Measurements from ENCODE around the gene TCF23. TPM values are rescaled to one million over a fixed set of nuclear protein-coding genes. Genes with fewer than 3 reads are reported as not detected.

TCF23 gene
- total and polyA plus RNA-seq, 8 donors = 0.03 to 0.19 (median 0.04) TPM; not detected in 4

GRCh38 chr2:27178469-27178868 lies 29.7 kb downstream of the TCF23 start:
- Histone ChIP-seq H3K27me3 (peaks cover 0 to 6% (median 0%) of the 10 kb centered on the region in 4 donors), H3K27ac (no peak overlapping the region), H3K9me3 (no peaks in the 10 kb centered on the region), H3K36me3 (no peaks in the 10 kb centered on the region), H3K4me3 (no peak overlapping the region), H3K4me1 (no peaks in the 10 kb centered on the region)
- 77 to 88% methylated on average over 3 of the region's 3 CpGs for WGBS, 2 donors
- no peak for TF ChIP-seq CTCF (IDR thresholded peaks at IDR 0.05)
- FAIRE-seq (no peak), ATAC-seq (no peak), DNase-seq (no peak)
- intact Hi-C loops (cut with DNase I) = no loop called here

GRCh38 chr2:27179344-27180000 lies 30.7 kb downstream of the TCF23 start:
- no peaks in the 10 kb centered on the region for H3K9me3 ChIP-seq
- DNase-seq (no peak), FAIRE-seq (no peak), ATAC-seq (no peak)
- H3K27ac ChIP-seq = no peak overlapping the region
- WGBS, 2 donors = 32 to 38% methylated on average over 3 of the region's 3 CpGs
- peaks cover 0 to 6% (median 0%) of the 10 kb centered on the region in 4 donors for H3K27me3 ChIP-seq
- no peak for TF ChIP-seq CTCF (IDR thresholded peaks at IDR 0.05)
- no peaks in the 10 kb centered on the region for H3K36me3 ChIP-seq
- H3K4me1 ChIP-seq = no peaks in the 10 kb centered on the region
- intact Hi-C loops (cut with DNase I) = no loop called here
- no peak overlapping the region for H3K4me3 ChIP-seq

GRCh38 chr2:27182346-27182745 lies 33.5 kb downstream of the TCF23 start:
- no peaks in the 10 kb centered on the region for H3K9me3 ChIP-seq
- intact Hi-C loops (cut with DNase I) = no loop called here
- no peak for ATAC-seq
- H3K4me1 ChIP-seq = no peaks in the 10 kb centered on the region
- H3K27ac ChIP-seq = no peak overlapping the region
- no peak for FAIRE-seq
- peaks cover 0 to 6% (median 0%) of the 10 kb centered on the region in 4 donors for H3K27me3 ChIP-seq
- no peak for TF ChIP-seq CTCF (IDR thresholded peaks at IDR 0.05)
- no peak for DNase-seq
- H3K4me3 ChIP-seq = no peak overlapping the region
- no peaks in the 10 kb centered on the region for H3K36me3 ChIP-seq
- 61 to 67% methylated on average over 4 of the region's 4 CpGs for WGBS, 2 donors

- H3K27me3 ChIP-seq = peaks cover 0 to 6% (median 0%) of the 10 kb centered on the region in 4 donors
Observed at GRCh38 chr2:27184115-27184514, 35.3 kb downstream of the TCF23 start.

More at GRCh38 chr2:27184115-27184514, 35.3 kb downstream of the TCF23 start:
- Histone ChIP-seq H3K36me3 (no peaks in the 10 kb centered on the region), H3K9me3 (no peaks in the 10 kb centered on the region), H3K4me3 (no peak overlapping the region), H3K27ac (no peak overlapping the region), H3K4me1 (no peaks in the 10 kb centered on the region)
- no peak for FAIRE-seq
- ATAC-seq = no peak
- 58 to 66% methylated on average over 4 of the region's 4 CpGs for WGBS, 2 donors
- intact Hi-C loops (cut with DNase I) = no loop called here
- no peak for DNase-seq
- no peak for TF ChIP-seq CTCF (IDR thresholded peaks at IDR 0.05)

All from pancreas (tissue), 10 donors.